ENCODE measurements around the gene OPTC. TPM values are rescaled to one million over a fixed set of nuclear protein-coding genes. Genes with fewer than 3 reads are reported as not detected.
A peak's percentile ranks its signal among the peaks of the same experiment; 100 is the strongest.

OPTC gene
- total RNA-seq, 1 donor from 2014 or later, result 0.36 TPM

DNA sequence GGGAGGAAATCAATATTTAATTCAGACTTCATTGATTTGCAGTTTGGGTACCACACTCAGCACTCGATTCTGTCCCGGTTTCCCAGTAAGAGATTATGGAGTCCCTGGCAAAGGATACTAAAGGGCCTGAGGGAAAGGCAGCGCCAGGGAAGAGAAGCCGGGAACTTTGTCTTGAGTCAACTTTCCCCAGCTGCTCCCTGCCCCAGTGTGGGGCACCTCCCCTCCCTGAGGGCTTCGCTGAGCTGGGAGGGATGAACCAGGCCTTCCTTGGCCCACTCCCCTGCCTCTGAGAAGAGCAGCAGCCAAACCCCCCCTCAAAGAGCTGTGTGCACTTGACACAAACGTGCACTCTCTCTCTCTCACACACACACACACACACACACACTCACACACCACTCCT, 32.6 kb downstream of the OPTC start:
- Mint-ChIP-seq H3K9me3 (ENCODE audit: unreplicated experiment) (no peaks in the 10 kb centered on the region), H3K27me3 (ENCODE audit: unreplicated experiment) (peaks cover 6% of the 10 kb centered on the region), H3K4me1 (ENCODE audit: unreplicated experiment) (peaks cover 40% of the 10 kb centered on the region), H3K27ac (ENCODE audit: unreplicated experiment) (no peak overlapping the region), H3K4me3 (ENCODE audit: unreplicated experiment) (no peak overlapping the region), H3K36me3 (ENCODE audit: low read depth, unreplicated experiment) (peaks cover 4% of the 10 kb centered on the region)
- DNase-seq (ENCODE audit: low spot score), result no peak
- TF ChIP-seq, protein P1, sequence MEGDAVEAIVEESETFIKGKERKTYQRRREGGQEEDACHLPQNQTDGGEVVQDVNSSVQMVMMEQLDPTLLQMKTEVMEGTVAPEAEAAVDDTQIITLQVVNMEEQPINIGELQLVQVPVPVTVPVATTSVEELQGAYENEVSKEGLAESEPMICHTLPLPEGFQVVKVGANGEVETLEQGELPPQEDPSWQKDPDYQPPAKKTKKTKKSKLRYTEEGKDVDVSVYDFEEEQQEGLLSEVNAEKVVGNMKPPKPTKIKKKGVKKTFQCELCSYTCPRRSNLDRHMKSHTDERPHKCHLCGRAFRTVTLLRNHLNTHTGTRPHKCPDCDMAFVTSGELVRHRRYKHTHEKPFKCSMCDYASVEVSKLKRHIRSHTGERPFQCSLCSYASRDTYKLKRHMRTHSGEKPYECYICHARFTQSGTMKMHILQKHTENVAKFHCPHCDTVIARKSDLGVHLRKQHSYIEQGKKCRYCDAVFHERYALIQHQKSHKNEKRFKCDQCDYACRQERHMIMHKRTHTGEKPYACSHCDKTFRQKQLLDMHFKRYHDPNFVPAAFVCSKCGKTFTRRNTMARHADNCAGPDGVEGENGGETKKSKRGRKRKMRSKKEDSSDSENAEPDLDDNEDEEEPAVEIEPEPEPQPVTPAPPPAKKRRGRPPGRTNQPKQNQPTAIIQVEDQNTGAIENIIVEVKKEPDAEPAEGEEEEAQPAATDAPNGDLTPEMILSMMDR (IDR thresholded peaks at IDR 0.05; ENCODE audit: unreplicated experiment), result no peak

DNA sequence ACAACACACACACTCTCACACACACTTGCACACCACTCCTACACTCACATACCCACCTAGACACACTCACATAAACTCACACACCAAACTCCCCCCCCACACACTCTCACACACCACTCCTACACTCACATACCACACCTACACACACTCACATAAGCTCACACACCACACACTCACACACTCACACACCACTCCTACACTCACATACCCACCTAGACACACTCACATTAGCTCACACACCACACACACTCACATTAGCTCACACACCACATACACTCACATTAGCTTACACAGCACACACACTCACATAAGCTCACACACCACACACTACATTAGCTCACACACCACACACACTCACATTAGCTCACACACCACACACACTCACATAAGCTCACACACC, 33.1 kb downstream of the OPTC start:
- TF ChIP-seq, protein P1 (IDR thresholded peaks at IDR 0.05; ENCODE audit: unreplicated experiment), result no peak
- peaks cover 4% of the 10 kb centered on the region for H3K36me3 Mint-ChIP-seq (ENCODE audit: low read depth, unreplicated experiment)
- peak overlapping the region; percentile 54 for H3K27ac Mint-ChIP-seq (ENCODE audit: unreplicated experiment)
- peaks cover 9% of the 10 kb centered on the region for H3K27me3 Mint-ChIP-seq (ENCODE audit: unreplicated experiment)
- H3K4me1 Mint-ChIP-seq (ENCODE audit: unreplicated experiment), result peaks cover 40% of the 10 kb centered on the region
- H3K9me3 Mint-ChIP-seq (ENCODE audit: unreplicated experiment), result no peaks in the 10 kb centered on the region
- peak overlapping the region; percentile 57 for H3K4me3 Mint-ChIP-seq (ENCODE audit: unreplicated experiment)
- DNase-seq (ENCODE audit: low spot score), result no peak

DNA sequence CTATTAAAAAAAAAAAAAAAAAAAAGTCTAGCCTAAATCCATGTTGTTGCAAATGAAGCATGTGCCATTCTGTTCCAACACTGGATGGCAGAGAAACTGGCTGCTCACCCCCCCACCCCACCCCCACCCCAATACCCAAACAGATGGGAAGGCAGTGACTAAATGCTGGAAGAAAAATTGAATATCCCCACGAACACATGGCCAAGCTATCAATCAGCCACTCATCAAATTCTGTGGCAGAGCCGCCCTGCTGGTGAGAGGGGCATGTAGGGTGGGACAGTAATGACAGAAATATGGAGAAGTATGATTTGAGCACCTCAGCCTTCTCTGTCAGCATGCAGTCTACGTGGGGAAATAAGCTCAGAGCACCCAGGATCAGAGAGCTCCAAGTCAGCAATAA, 34.1 kb downstream of the OPTC start:
- TF ChIP-seq, protein P1 (IDR thresholded peaks at IDR 0.05; ENCODE audit: unreplicated experiment), result no peak
- H3K27me3 Mint-ChIP-seq (ENCODE audit: unreplicated experiment), result peaks cover 10% of the 10 kb centered on the region
- no peak for DNase-seq (ENCODE audit: low spot score)
- H3K27ac Mint-ChIP-seq (ENCODE audit: unreplicated experiment), result no peak overlapping the region
- peaks cover 4% of the 10 kb centered on the region for H3K36me3 Mint-ChIP-seq (ENCODE audit: low read depth, unreplicated experiment)
- H3K4me1 Mint-ChIP-seq (ENCODE audit: unreplicated experiment), result peaks cover 40% of the 10 kb centered on the region
- H3K4me3 Mint-ChIP-seq (ENCODE audit: unreplicated experiment), result no peak overlapping the region
- no peaks in the 10 kb centered on the region for H3K9me3 Mint-ChIP-seq (ENCODE audit: unreplicated experiment)

DNA sequence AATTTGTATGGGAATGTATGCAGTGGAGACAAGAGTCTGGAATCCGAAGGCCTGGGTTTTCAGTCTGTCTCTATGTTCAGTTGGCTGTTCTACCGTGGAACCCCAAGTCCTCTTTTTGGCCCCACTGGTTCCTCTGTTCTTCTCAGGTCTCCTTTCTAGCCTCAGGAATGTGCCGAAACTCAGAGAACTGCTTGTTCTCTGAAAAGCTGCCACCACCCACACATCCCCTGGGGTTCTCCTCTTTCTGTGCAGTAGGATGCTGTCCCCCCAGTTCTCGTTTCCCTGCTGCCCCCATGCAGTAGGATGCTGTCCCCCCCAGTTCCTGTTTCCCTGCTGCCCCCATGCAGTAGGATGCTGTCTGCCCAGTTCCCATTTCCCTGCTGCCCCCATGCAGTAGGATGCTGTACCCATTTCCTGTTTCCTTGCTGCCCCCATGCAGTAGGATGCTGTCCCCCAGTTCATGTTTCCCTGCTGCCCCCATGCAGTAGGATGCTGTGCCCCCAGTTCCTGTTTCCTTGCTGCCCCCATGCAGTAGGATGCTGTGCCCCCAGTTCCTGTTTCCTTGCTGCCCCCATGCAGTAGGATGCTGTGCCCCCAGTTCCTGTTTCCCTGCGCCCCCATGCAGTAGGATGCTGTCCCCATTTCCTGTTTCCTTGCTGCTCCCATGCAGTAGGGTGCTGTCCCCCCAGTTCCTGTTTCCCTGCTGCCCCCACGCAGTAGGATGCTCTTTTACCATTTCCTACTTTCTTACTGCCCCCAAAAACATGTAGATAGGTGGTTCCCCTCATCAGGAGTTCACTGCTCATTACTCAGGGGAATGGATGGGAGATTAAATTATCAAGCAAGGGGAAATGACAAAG, 35.3 kb downstream of the OPTC start:
- Mint-ChIP-seq H3K27ac (ENCODE audit: unreplicated experiment) (peak overlapping the region; percentile 67), H3K4me1 (ENCODE audit: unreplicated experiment) (peaks cover 37% of the 10 kb centered on the region), H3K27me3 (ENCODE audit: unreplicated experiment) (peaks cover 10% of the 10 kb centered on the region), H3K4me3 (ENCODE audit: unreplicated experiment) (no peak overlapping the region), H3K36me3 (ENCODE audit: low read depth, unreplicated experiment) (peaks cover 4% of the 10 kb centered on the region), H3K9me3 (ENCODE audit: unreplicated experiment) (no peaks in the 10 kb centered on the region)
- TF ChIP-seq, protein P1 (IDR thresholded peaks at IDR 0.05; ENCODE audit: unreplicated experiment), result no peak
- no peak for DNase-seq (ENCODE audit: low spot score)

DNA sequence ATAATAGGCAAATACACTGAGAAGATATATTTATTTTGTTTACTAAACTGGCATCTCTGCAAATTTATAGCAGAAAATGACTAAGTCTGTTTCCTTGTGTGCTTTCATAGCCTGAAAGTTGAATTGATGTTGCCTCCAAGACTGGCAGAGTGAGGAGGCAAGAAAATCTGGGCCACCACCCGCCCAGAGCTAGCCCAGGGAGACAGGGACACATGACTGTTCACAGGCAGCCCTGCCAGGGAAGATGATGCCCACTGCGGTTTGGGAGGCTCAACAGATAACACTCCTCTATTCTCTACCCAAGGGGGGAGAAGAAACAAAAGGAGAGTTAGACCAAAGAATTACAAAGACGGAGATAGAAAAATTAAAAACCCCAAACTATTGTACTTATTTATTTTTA, 37.1 kb downstream of the OPTC start:
- H3K4me1 Mint-ChIP-seq (ENCODE audit: unreplicated experiment), result peaks cover 28% of the 10 kb centered on the region
- H3K27me3 Mint-ChIP-seq (ENCODE audit: unreplicated experiment), result peaks cover 10% of the 10 kb centered on the region
- no peak for DNase-seq (ENCODE audit: low spot score)
- H3K4me3 Mint-ChIP-seq (ENCODE audit: unreplicated experiment), result no peak overlapping the region
- H3K9me3 Mint-ChIP-seq (ENCODE audit: unreplicated experiment), result no peaks in the 10 kb centered on the region
- peaks cover 4% of the 10 kb centered on the region for H3K36me3 Mint-ChIP-seq (ENCODE audit: low read depth, unreplicated experiment)
- H3K27ac Mint-ChIP-seq (ENCODE audit: unreplicated experiment), result no peak overlapping the region
- TF ChIP-seq, protein P1 (IDR thresholded peaks at IDR 0.05; ENCODE audit: unreplicated experiment), result no peak
